ENCODE data around the gene MC5R.

GRCh38 chr18:13796515-13796914, 27.4 kb upstream of the MC5R start:
- TF ChIP-seq CTCF (IDR thresholded peaks at IDR 0.05; ENCODE audit: low read depth, low read length) (no peak), POLR2A (IDR thresholded peaks at IDR 0.05; ENCODE audit: extremely low read depth, insufficient read length) (no peak), MAX (IDR thresholded peaks at IDR 0.05; ENCODE audit: low read depth, low read length) (no peak)

All from NB4 (cell line).